ENCODE measurements around the gene FARS2.
"Not testable (repeated sequence)": the region's sequence is repeated elsewhere in the genome, so short reads cannot be mapped to it uniquely, and the experiment has no call there.

The FARS2 gene

DNA sequence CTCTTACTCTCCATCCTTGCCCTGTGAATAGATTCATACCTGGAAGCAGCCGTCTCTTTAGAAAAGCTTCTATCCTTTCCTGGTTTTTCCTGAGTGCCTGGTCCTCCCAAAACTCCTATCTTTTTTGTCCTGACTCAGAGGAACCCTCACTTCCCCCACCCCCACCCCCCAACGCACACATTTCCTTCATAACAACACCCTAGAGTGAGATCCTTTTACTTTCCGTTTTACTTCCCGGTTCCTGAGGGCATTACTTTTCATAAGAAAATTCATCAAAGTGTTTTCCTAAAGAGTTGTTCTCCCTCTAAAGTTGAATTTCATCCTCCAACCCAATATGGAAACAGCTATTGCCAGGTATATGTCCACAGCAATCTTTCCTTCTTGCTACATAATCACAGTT lies 418.4 kb downstream of the FARS2 start:
- TF ChIP-seq, protein P1, sequence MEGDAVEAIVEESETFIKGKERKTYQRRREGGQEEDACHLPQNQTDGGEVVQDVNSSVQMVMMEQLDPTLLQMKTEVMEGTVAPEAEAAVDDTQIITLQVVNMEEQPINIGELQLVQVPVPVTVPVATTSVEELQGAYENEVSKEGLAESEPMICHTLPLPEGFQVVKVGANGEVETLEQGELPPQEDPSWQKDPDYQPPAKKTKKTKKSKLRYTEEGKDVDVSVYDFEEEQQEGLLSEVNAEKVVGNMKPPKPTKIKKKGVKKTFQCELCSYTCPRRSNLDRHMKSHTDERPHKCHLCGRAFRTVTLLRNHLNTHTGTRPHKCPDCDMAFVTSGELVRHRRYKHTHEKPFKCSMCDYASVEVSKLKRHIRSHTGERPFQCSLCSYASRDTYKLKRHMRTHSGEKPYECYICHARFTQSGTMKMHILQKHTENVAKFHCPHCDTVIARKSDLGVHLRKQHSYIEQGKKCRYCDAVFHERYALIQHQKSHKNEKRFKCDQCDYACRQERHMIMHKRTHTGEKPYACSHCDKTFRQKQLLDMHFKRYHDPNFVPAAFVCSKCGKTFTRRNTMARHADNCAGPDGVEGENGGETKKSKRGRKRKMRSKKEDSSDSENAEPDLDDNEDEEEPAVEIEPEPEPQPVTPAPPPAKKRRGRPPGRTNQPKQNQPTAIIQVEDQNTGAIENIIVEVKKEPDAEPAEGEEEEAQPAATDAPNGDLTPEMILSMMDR (IDR thresholded peaks at IDR 0.05; ENCODE audit: insufficient read depth, low read length, poor library complexity, severe bottlenecking), result no peak
- no peak for DNase-seq (ENCODE audit: extremely low read depth, insufficient read length)
- Histone ChIP-seq H3K4me3 (replicated peaks; ENCODE audit: low read depth, low read length) (no peak overlapping the region), H3K36me3 (ENCODE audit: control insufficient read depth, insufficient read depth, low read length) (no peaks in the 10 kb centered on the region), H3K27me3 (replicated peaks; ENCODE audit: control insufficient read depth, insufficient read depth, low read length) (no peaks in the 10 kb centered on the region)

DNA sequence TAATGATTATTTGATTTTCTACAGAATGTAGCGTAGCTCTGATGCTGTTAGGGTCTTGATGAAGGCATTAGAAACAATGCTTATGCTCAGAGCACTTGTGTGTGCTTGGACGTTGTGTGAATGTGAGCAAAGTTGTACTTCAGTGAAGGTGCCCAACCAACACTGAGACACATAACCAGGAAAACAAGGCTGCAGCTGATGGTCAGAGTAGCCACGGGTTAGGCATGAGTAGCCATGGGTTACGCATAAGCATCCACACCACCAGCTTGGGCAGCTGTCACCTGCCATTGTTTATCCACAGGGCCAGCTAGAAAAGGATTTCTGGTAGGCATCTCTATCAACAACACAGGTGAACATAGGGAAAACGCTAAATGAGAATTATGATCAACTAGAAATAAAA lies 418.8 kb downstream of the FARS2 start:
- Histone ChIP-seq H3K36me3 (ENCODE audit: control insufficient read depth, insufficient read depth, low read length) (no peaks in the 10 kb centered on the region), H3K27me3 (replicated peaks; ENCODE audit: control insufficient read depth, insufficient read depth, low read length) (no peaks in the 10 kb centered on the region), H3K4me3 (replicated peaks; ENCODE audit: low read depth, low read length) (no peak overlapping the region)
- TF ChIP-seq, protein P1 (IDR thresholded peaks at IDR 0.05; ENCODE audit: insufficient read depth, low read length, poor library complexity, severe bottlenecking), result no peak
- no peak for DNase-seq (ENCODE audit: extremely low read depth, insufficient read length)

- H3K27me3 ChIP-seq (replicated peaks; ENCODE audit: control insufficient read depth, insufficient read depth, low read length), result no peaks in the 10 kb centered on the region
- TF ChIP-seq, protein P1 (IDR thresholded peaks at IDR 0.05; ENCODE audit: insufficient read depth, low read length, poor library complexity, severe bottlenecking), result no peak
- no peak overlapping the region for H3K4me3 ChIP-seq (replicated peaks; ENCODE audit: low read depth, low read length)
- H3K36me3 ChIP-seq (ENCODE audit: control insufficient read depth, insufficient read depth, low read length), result no peaks in the 10 kb centered on the region
- no peak for DNase-seq (ENCODE audit: extremely low read depth, insufficient read length)
Observed at GRCh38 chr6:5681480-5681879, 420.2 kb downstream of the FARS2 start.

DNA sequence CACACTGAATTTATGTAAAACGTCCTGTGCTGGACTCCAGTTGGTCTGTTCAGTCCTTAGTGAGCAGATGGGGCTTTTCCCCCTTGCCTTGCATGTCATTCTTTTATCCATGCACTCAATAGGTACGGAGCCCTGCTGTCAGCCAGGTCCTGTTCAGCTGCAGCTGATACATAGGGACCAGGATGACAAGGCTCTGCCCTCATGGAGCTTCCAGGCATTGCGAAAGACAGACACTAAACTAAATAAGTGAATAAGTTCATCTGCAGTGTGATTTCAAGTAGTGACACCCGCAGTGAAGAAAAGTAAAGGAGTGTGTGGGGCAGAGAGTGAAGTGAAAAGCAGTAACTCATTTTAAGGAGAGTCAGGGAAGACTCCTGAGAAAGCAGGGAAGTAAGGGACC lies 421.2 kb downstream of the FARS2 start:
- TF ChIP-seq, protein P1 (IDR thresholded peaks at IDR 0.05; ENCODE audit: insufficient read depth, low read length, poor library complexity, severe bottlenecking), result no peak
- no peak for DNase-seq (ENCODE audit: extremely low read depth, insufficient read length)
- Histone ChIP-seq H3K4me3 (replicated peaks; ENCODE audit: low read depth, low read length) (no peak overlapping the region), H3K27me3 (replicated peaks; ENCODE audit: control insufficient read depth, insufficient read depth, low read length) (no peaks in the 10 kb centered on the region), H3K36me3 (ENCODE audit: control insufficient read depth, insufficient read depth, low read length) (no peaks in the 10 kb centered on the region)

DNA sequence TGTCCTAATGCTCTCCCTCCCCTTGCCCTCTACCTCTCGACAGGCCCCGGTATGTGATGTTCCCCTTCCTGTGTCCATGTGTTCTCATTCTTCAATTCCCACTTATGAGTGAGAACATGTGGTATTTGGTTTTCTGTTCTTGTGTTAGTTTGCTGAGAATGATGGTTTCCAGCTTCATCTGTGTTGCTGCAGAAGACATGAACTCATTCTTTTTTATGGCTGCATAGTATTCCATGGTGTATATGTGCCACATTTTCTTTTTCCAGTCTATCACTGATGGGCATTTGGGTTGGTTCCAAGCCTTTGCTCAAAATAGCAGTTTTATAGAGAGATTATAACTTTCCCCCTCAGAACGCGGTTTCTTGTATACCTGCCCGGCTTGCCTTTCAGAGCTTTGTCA lies 422.4 kb downstream of the FARS2 start:
- H3K36me3 ChIP-seq (ENCODE audit: control insufficient read depth, insufficient read depth, low read length); DNase-seq (ENCODE audit: extremely low read depth, insufficient read length); H3K27me3 ChIP-seq (replicated peaks; ENCODE audit: control insufficient read depth, insufficient read depth, low read length); H3K4me3 ChIP-seq (replicated peaks; ENCODE audit: low read depth, low read length): not testable (repeated sequence)

DNA sequence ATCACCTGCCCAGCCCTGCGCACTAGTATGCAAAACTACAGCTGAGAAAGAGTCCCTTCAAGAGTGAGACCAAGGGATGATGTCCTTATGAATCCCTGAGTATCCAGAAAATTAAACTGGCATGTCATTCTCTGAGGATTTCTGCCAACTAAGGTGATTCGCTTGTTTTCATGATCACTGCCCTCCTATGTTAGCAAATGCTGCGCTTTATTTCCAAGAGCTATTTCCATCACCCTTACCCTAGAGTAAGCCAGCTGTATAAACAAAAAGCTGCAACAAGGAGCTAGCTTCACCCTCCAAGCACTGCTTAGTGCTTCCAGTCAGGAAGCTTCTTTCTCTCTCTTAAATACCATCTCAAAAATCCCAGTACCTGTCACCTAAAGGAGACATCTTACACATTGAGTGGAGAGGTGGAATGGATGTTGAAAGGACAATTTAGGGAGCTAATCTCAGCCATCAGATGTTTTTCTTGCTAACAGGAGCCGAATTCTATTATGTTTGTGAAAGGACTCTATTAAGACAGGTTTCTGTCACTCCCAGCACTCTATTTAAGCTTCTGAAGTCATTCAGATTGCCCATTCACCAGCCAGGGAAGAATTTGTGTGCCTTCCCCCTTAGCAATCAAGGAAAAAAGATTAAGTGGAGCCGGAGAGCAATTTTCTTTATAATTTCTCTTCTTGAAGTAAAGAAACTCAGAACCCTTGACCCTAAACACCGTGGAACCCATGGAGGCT lies 423.2 kb downstream of the FARS2 start:
- no peaks in the 10 kb centered on the region for H3K36me3 ChIP-seq (ENCODE audit: control insufficient read depth, insufficient read depth, low read length)
- TF ChIP-seq, protein P1 (IDR thresholded peaks at IDR 0.05; ENCODE audit: insufficient read depth, low read length, poor library complexity, severe bottlenecking), result no peak

More for the DNA sequence above, 423.2 kb downstream of the FARS2 start:
- Histone ChIP-seq H3K4me3 (replicated peaks; ENCODE audit: low read depth, low read length) (no peak overlapping the region), H3K27me3 (replicated peaks; ENCODE audit: control insufficient read depth, insufficient read depth, low read length) (no peaks in the 10 kb centered on the region)
- no peak for DNase-seq (ENCODE audit: extremely low read depth, insufficient read length)
